ENCODE results near the gene UBB. TPM values are rescaled to one million over a fixed set of nuclear protein-coding genes. Genes with fewer than 3 reads are reported as not detected.
A peak's percentile ranks its signal among the peaks of the same experiment; 100 is the strongest.

The UBB gene
- total and polyA plus RNA-seq, 2 of the 4 experiments (the other 2 are of a cell fraction) = 2,561 to 4,283 TPM

DNA sequence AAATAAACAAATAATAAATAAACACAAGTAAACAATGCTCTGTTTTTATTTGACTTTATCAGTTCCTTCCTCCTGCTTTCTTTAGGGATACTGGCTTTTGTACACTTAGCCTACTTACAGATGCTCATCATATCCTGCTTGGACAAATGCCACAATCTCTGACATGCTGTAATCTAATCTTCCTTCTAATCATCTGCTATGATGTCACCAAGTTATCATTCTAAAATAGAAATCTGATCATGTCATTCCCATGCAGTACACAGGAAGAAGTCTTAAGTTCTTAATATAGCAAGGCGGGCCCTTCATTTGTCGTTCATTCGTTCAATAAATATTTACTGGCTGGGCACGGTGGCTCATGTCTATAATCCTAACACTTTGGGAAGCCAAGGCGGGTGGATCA lies 9.1 kb upstream of the UBB start:
- no peak overlapping the region for H2BK120ac ChIP-seq (ENCODE audit: low read depth, low read length)
- dilution Hi-C loops (cut with HindIII; ENCODE audit: low sequenced_read_pairs, unreplicated experiment) (no loop called here), intact Hi-C loops (cut with micrococcal nuclease) (no loop called here), in situ Hi-C loops (cut with MboI; ENCODE audit: low sequenced_read_pairs) (no loop called here)
- no peaks in the 10 kb centered on the region for H3K9me3 ChIP-seq (ENCODE audit: control insufficient read depth, insufficient read depth, low read length)
- H2BK5ac ChIP-seq (ENCODE audit: low read depth, low read length, poor library complexity, severe bottlenecking) = no peak overlapping the region
- no peak overlapping the region for H3K56ac ChIP-seq (ENCODE audit: extremely low read depth, insufficient read depth, low read length)
- H3K4me2 ChIP-seq (ENCODE audit: low read depth, low read length) = no peak overlapping the region
- no peak overlapping the region for H2AK9ac ChIP-seq (replicated peaks; ENCODE audit: low read depth, low read length, poor library complexity)
- H3K27ac ChIP-seq (ENCODE audit: insufficient read depth, low read length) = no peak overlapping the region
- CTCF ChIA-PET = interaction anchor here (0.9 kb wide), 1 partner anchor 16 kb away, joined by 4 read pairs; no protein-coding TSS in a partner anchor
- no CpG with 5 or more reads among the region's 5 CpGs for WGBS, 2 experiments (ENCODE audit: extremely low coverage in 2 of 2, insufficient read length in 1 of 2)
- TF ChIP-seq POLR2A (IDR thresholded peaks at IDR 0.05; ENCODE audit: low read depth, low read length) = no peak
- TF ChIP-seq SMC3 (IDR thresholded peaks at IDR 0.05; ENCODE audit: low read depth, low read length) = no peak
- no peak for TF ChIP-seq RFX5 (IDR thresholded peaks at IDR 0.05; ENCODE audit: low read depth, low read length)
- TF ChIP-seq FOS (IDR thresholded peaks at IDR 0.05; ENCODE audit: low read depth, low read length) = no peak
- TF ChIP-seq CEBPB (IDR thresholded peaks at IDR 0.05; ENCODE audit: low read depth, low read length) = no peak
- POLR2A ChIA-PET (ENCODE audit: unreplicated experiment) = interaction anchor here (1.0 kb wide), 1 partner anchor 9 kb away, joined by 3 read pairs; the partner anchor contains the start of gene UBB
- H4K20me1 ChIP-seq (ENCODE audit: insufficient read depth, low read length) = no peaks in the 10 kb centered on the region
- H2AK5ac ChIP-seq (ENCODE audit: low read depth, low read length) = no peak overlapping the region
- no peaks in the 10 kb centered on the region for H3K27me3 ChIP-seq (ENCODE audit: control insufficient read depth, insufficient read depth, low read length)
- BruUV-seq (replicated peaks) = no TSS peak
- H4K91ac ChIP-seq (ENCODE audit: insufficient read depth, low read depth, low read length) = no peak overlapping the region
- H2BK15ac ChIP-seq (ENCODE audit: low read depth, low read length) = no peak overlapping the region
- H3K23ac ChIP-seq (ENCODE audit: low read depth, low read length) = no peak overlapping the region
- H3K4me1 ChIP-seq (ENCODE audit: control insufficient read depth, insufficient read depth, low read length) = no peaks in the 10 kb centered on the region
- H3K36me3 ChIP-seq (ENCODE audit: control insufficient read depth, insufficient read depth, low read length) = no peaks in the 10 kb centered on the region
- H3K4ac ChIP-seq (ENCODE audit: low read depth, low read length) = no peak overlapping the region
- peak; percentile 98 for DNase-seq
- H4K5ac ChIP-seq (ENCODE audit: low read depth, low read length) = no peak overlapping the region
- H2BK20ac ChIP-seq (ENCODE audit: low read depth, low read length) = no peak overlapping the region
- H3K18ac ChIP-seq (ENCODE audit: low read depth, low read length) = no peak overlapping the region
- no peaks in the 10 kb centered on the region for H3K79me1 ChIP-seq (ENCODE audit: low read depth in 1 of 2, low read length in 2 of 2)
- H3K14ac ChIP-seq (replicated peaks; ENCODE audit: low read depth, low read length) = no peak overlapping the region
- no peak overlapping the region for H3K9ac ChIP-seq (ENCODE audit: low read depth, low read length)
- H3K9me1 ChIP-seq (ENCODE audit: insufficient read depth, low read length) = no peaks in the 10 kb centered on the region
- H3K4me3 ChIP-seq (ENCODE audit: insufficient read depth, low read depth, low read length) = no peak overlapping the region
- peak; percentile 51 for ATAC-seq (ENCODE audit: low read depth)
- H4K8ac ChIP-seq (ENCODE audit: low read depth in 2 of 2, low read length in 2 of 2) = no peak overlapping the region
- H2AFZ ChIP-seq (replicated peaks; ENCODE audit: low read length, poor library complexity) = no peak overlapping the region
